K562 (cell line): ENCODE data around the gene TTC23L. TPM values are rescaled to one million over a fixed set of nuclear protein-coding genes. Genes with fewer than 3 reads are reported as not detected.

Experiments
- BDP1 ChIP-seq: IDR thresholded peaks from 3 replicates; pipeline ENCODE4 v1.6.1; 2011; ENCODE audit not compliant: insufficient read length, insufficient read depth
- CBFA2T2 ChIP-seq: fragments of 450-650 bp; conservative IDR thresholded peaks from 2 replicates; pipeline ENCODE4 v1.6.1; 2017; ENCODE audit warnings: mild to moderate bottlenecking
- EZH2 ChIP-seq: IDR thresholded peaks from 2 replicates; pipeline ENCODE4 v1.6.1; 2012; ENCODE audit warnings: low read depth, mild to moderate bottlenecking, inconsistent platforms, low read length, borderline replicate concordance
- FOXO4 ChIP-seq: fragments of 450-650 bp; formaldehyde crosslinking; IDR thresholded peaks from 2 replicates; pipeline ENCODE4 v1.4.0; 2020; ENCODE audit warnings: mild to moderate bottlenecking, moderate library complexity
- GATAD2A ChIP-seq: fragments of 450-650 bp; IDR thresholded peaks from 2 replicates; pipeline ENCODE4 v1.6.1; 2017
- HNRNPH1 ChIP-seq: fragments of 200-400 bp; formaldehyde crosslinking; optimal IDR thresholded peaks from 2 replicates; pipeline ENCODE3; 2017; ENCODE audit warnings: low read depth, mild to moderate bottlenecking, low read length, moderate library complexity
- MAZ ChIP-seq, 2 experiments: fragments of 450-650 bp in 1 of 2; sonication (generic) in 1 of 2; formaldehyde crosslinking; IDR thresholded peaks in 1 of 2; conservative IDR thresholded peaks in 1 of 2; 2 replicates each; pipeline versions ENCODE4 v1.4.0 to v1.5.0; 2020; ENCODE audit warnings: mild to moderate bottlenecking in 1 of 2, missing genetic modification reagents in 1 of 2
- NCOA1 ChIP-seq: fragments of 450-650 bp; IDR thresholded peaks from 2 replicates; pipeline ENCODE4 v1.6.1; 2016; ENCODE audit warnings: low read depth
- RFX7 ChIP-seq: fragments of 250-450 bp; sonication (Bioruptor Pico); IDR thresholded peaks from 2 replicates; pipeline ENCODE4 v1.5.1; 2021; ENCODE audit warnings: mild to moderate bottlenecking
- STAG1 ChIP-seq: sonication (generic); formaldehyde crosslinking; IDR thresholded peaks from 2 replicates; pipeline ENCODE4 v1.5.0; 2020; ENCODE audit warnings: missing genetic modification reagents, borderline replicate concordance
- TARDBP ChIP-seq: fragments of 450-650 bp; IDR thresholded peaks from 2 replicates; pipeline ENCODE4 v1.6.1; 2016
- ZBTB5 ChIP-seq: fragments of 450-650 bp; IDR thresholded peaks from 2 replicates; pipeline ENCODE4 v1.6.1; 2017; ENCODE audit warnings: antibody characterized with exemption
- ZNF609 ChIP-seq: sonication (generic); formaldehyde crosslinking; IDR thresholded peaks from 2 replicates; pipeline ENCODE4 v1.8.1; 2023; ENCODE audit warnings: missing genetic modification reagents, mild to moderate bottlenecking, borderline replicate concordance
- ZNF668 ChIP-seq: fragments of 250-450 bp; sonication (Bioruptor Pico); IDR thresholded peaks from 2 replicates; pipeline ENCODE4 v1.8.0; 2022; ENCODE audit warnings: mild to moderate bottlenecking, inconsistent platforms
- polyA plus RNA-seq, 8 experiments: library from polyadenylated mRNA; depleted of rRNA in 4 of 8; stranded (reverse) in 5 of 8; unstranded in 3 of 8; fragments of >200 nt; fragmentation: Nextera tagmentation in 2 of 8; fragmentation: Illumina TruSeq in 1 of 8; extraction: Ambion mirVana in 2 of 8; extraction: Trizol in 1 of 8; gene quantifications; 2 replicates each; pipeline versions ENCODE4 v1.2.1 to v1.2.3, GENCODE V29; 2011 to 2014; ENCODE audit warnings: inconsistent platforms in 1 of 8, missing spikeins in 1 of 8
- total RNA-seq, 7 experiments: library from RNA; depleted of rRNA in 6 of 7; stranded (reverse); fragments of >200 nt in 6 of 7; fragmentation: Illumina TruSeq in 2 of 7; extraction: Trizol in 2 of 7; gene quantifications; 2 replicates each; pipeline versions ENCODE4 v1.2.1 to v1.2.3, GENCODE V29; 2011 to 2021; ENCODE audit warnings: low replicate concordance in 1 of 7

TTC23L gene
- total and polyA plus RNA-seq, 9 of the 15 experiments (the other 6 are each of a cell fraction or from before 2014, with no cell fraction given): 0.03 to 0.32 (median 0.14) TPM; not detected in 2

- TF ChIP-seq TARDBP (no peak), FOXO4 (CRISPR knock-in tag) (no peak), MAZ (CRISPR knock-in tag; conservative IDR thresholded peaks at IDR 0.05 in 1 of 2, IDR thresholded peaks at IDR 0.05 in 1 of 2) (peak; percentile 41 to 49; a peak in 1 of 4 replicates), HNRNPH1 (no peak), STAG1 (CRISPR knock-in tag) (no peak), ZNF609 (CRISPR knock-in tag) (0 out of 2 replicates have a peak, but pooled peaks have one; percentile 57), ZNF668 (CRISPR knock-in tag) (no peak), BDP1 (no peak), NCOA1 (peak; percentile 66; the same call in 1 of the 2 replicates), RFX7 (no peak), ZBTB5 (no peak), EZH2 (no peak), CBFA2T2 (no peak), GATAD2A (no peak)
Measured at GRCh38 chr5:34838785-34839714, at the start of gene TTC23L (continued).
